GM12878 (cell line): ENCODE results near the gene RAP1A. TPM values are rescaled to one million over a fixed set of nuclear protein-coding genes. Genes with fewer than 3 reads are reported as not detected.

Experiments
- CREB1 ChIP-seq: IDR thresholded peaks from 2 replicates; pipeline ENCODE4 v1.6.1; 2012; ENCODE audit warnings: low read depth, mild to moderate bottlenecking, inconsistent platforms
- HDAC2 ChIP-seq: fragments of 200-600 bp; sonication (generic); IDR thresholded peaks from 2 replicates; pipeline ENCODE4 v1.6.1; 2017
- IRF5 ChIP-seq: fragments of 450-650 bp; IDR thresholded peaks from 2 replicates; pipeline ENCODE4 v1.6.1; 2017; ENCODE audit warnings: borderline replicate concordance
- JUNB ChIP-seq: IDR thresholded peaks from 2 replicates; pipeline ENCODE4 v1.6.1; 2016; ENCODE audit warnings: antibody characterized with exemption, mild to moderate bottlenecking
- KAT2A ChIP-seq: conservative IDR thresholded peaks from 2 replicates; pipeline ENCODE4 v1.6.1; 2011; ENCODE audit warnings: low read depth, low read length; ENCODE audit not compliant: control insufficient read depth
- MEF2A ChIP-seq: IDR thresholded peaks from 2 replicates; pipeline ENCODE4 v1.6.1; 2011; ENCODE audit warnings: low read depth, mild to moderate bottlenecking, low read length, moderate library complexity; ENCODE audit not compliant: insufficient read depth
- MTA3 ChIP-seq: IDR thresholded peaks from 2 replicates; pipeline ENCODE4 v1.6.1; 2012; ENCODE audit warnings: low read length, inconsistent platforms, borderline replicate concordance
- NBN ChIP-seq: fragments of 450-650 bp; IDR thresholded peaks from 2 replicates; pipeline ENCODE4 v1.6.1; 2016
- NFYA ChIP-seq: IDR thresholded peaks from 2 replicates; pipeline ENCODE4 v1.6.1; 2011; ENCODE audit warnings: low read depth, mild to moderate bottlenecking, low read length, improper control_type of control experiment, borderline replicate concordance
- NR2F1 ChIP-seq: fragments of 450-650 bp; conservative IDR thresholded peaks from 2 replicates; pipeline ENCODE4 v1.6.1; 2017; ENCODE audit warnings: mild to moderate bottlenecking
- PBX3 ChIP-seq: IDR thresholded peaks from 2 replicates; pipeline ENCODE4 v1.6.1; 2011; ENCODE audit warnings: mild to moderate bottlenecking, low read depth, low read length, moderate library complexity; ENCODE audit not compliant: insufficient replicate concordance
- POLR2AphosphoS5 ChIP-seq: IDR thresholded peaks from 2 replicates; pipeline ENCODE4 v1.6.1; 2011; ENCODE audit warnings: mild to moderate bottlenecking, low read length, inconsistent platforms
- RELB ChIP-seq: fragments of 450-650 bp; IDR thresholded peaks from 2 replicates; pipeline ENCODE4 v1.6.1; 2017; ENCODE audit warnings: low read depth, mild to moderate bottlenecking, moderate library complexity
- RFX5 ChIP-seq: IDR thresholded peaks from 2 replicates; pipeline ENCODE4 v1.6.1; 2011; ENCODE audit warnings: low read depth, low read length, improper control_type of control experiment
- SKIL ChIP-seq: fragments of 450-650 bp; IDR thresholded peaks from 2 replicates; pipeline ENCODE4 v1.6.1; 2017; ENCODE audit warnings: mild to moderate bottlenecking, low read depth, inconsistent platforms; ENCODE audit not compliant: poor library complexity, severe bottlenecking
- SMAD1 ChIP-seq: fragments of 450-650 bp; IDR thresholded peaks from 2 replicates; pipeline ENCODE4 v1.6.1; 2018; ENCODE audit warnings: mild to moderate bottlenecking, low read depth; ENCODE audit not compliant: partially characterized antibody
- SREBF1 ChIP-seq: IDR thresholded peaks from 2 replicates; pipeline ENCODE4 v1.6.1; 2012; ENCODE audit warnings: mild to moderate bottlenecking, low read length
- SREBF2 ChIP-seq: IDR thresholded peaks from 2 replicates; pipeline ENCODE4 v1.6.1; 2012; ENCODE audit warnings: mild to moderate bottlenecking, low read length
- STAT1 ChIP-seq: fragments of 450-650 bp; conservative IDR thresholded peaks from 2 replicates; pipeline ENCODE4 v1.6.1; 2014; ENCODE audit warnings: antibody characterized with exemption, mild to moderate bottlenecking
- TCF12 ChIP-seq: IDR thresholded peaks from 2 replicates; pipeline ENCODE4 v1.6.1; 2011; ENCODE audit warnings: low read depth, mild to moderate bottlenecking, low read length
- ZNF384 ChIP-seq: IDR thresholded peaks from 2 replicates; pipeline ENCODE4 v1.6.1; 2012; ENCODE audit warnings: low read depth, mild to moderate bottlenecking, low read length, improper control_type of control experiment, borderline replicate concordance
- polyA plus RNA-seq, 11 experiments: library from polyadenylated mRNA; depleted of rRNA in 4 of 11; unstranded in 6 of 11; stranded (reverse) in 5 of 11; fragments of >200 nt; fragmentation: Nextera tagmentation in 4 of 11; fragmentation: Illumina TruSeq in 1 of 11; extraction: Ambion mirVana in 4 of 11; extraction: Trizol in 1 of 11; gene quantifications; 1 replicate in 1 of 11; 2 replicates in 10 of 11; pipeline versions ENCODE4 v1.2.1 to v1.2.3, GENCODE V29; 2011 to 2016; ENCODE audit warnings: inconsistent platforms in 2 of 11, missing spikeins in 2 of 11, low read depth in 1 of 11
- total RNA-seq, 4 experiments: library from RNA; depleted of rRNA in 3 of 4; stranded (reverse); fragments of >200 nt in 3 of 4; fragmentation: Illumina TruSeq in 1 of 4; extraction: Trizol in 1 of 4; gene quantifications; 2 replicates each; pipeline versions ENCODE4 v1.2.1 to v1.2.3, GENCODE V29; 2013 to 2021

The RAP1A gene
- total and polyA plus RNA-seq, 10 of the 15 experiments (the other 5 are each of a cell fraction or from before 2014, with no cell fraction given), result 38.4 to 213 (median 86.0) TPM

GRCh38 chr1:111699268-111699667, 79.7 kb downstream of the RAP1A start (continued):
- 0 out of 2 replicates have a peak, but pooled peaks have one; percentile 22 for TF ChIP-seq RELB
- TF ChIP-seq POLR2AphosphoS5, result no peak
- TF ChIP-seq KAT2A, result no peak
- no peak for TF ChIP-seq MEF2A
- peak; percentile 79 for TF ChIP-seq ZNF384
- TF ChIP-seq CREB1, result no peak
- no peak for TF ChIP-seq IRF5
- no peak for TF ChIP-seq SKIL
- no peak for TF ChIP-seq SREBF1
- no peak for TF ChIP-seq MTA3
- TF ChIP-seq HDAC2, result no peak
- TF ChIP-seq RFX5, result no peak
- TF ChIP-seq SREBF2, result no peak
- TF ChIP-seq TCF12, result no peak
- no peak for TF ChIP-seq JUNB
- no peak for TF ChIP-seq NR2F1
- peak; percentile 11; the same call in 1 of the 2 replicates for TF ChIP-seq NBN
- TF ChIP-seq NFYA, result no peak
- TF ChIP-seq STAT1, result no peak
- no peak for TF ChIP-seq SMAD1
- no peak for TF ChIP-seq PBX3
